Panc1 (cell line): ENCODE results near the gene SPTBN1.

Experiments used
- CTCF ChIP-seq: fragments of 450-650 bp; IDR thresholded peaks from 2 replicates; pipeline ENCODE4 v1.5.1; 2017; ENCODE audit warnings: mild to moderate bottlenecking
- POLR2AphosphoS5 ChIP-seq: IDR thresholded peaks from 2 replicates; pipeline ENCODE4 v1.6.1; 2012; ENCODE audit warnings: mild to moderate bottlenecking, low read depth, low read length, moderate library complexity
- REST ChIP-seq, 2 experiments: IDR thresholded peaks; 2 replicates each; pipeline ENCODE4 v1.6.1; 2011 to 2012; ENCODE audit warnings: low read depth in 2 of 2, control low read depth in 1 of 2, low read length in 1 of 2, mild to moderate bottlenecking in 1 of 2, moderate library complexity in 1 of 2; ENCODE audit not compliant: insufficient read depth in 1 of 2
- TCF7L2 ChIP-seq: IDR thresholded peaks from 2 replicates; pipeline ENCODE4 v1.6.1; 2011; ENCODE audit warnings: mild to moderate bottlenecking, low read depth, low read length, inconsistent platforms

- TF ChIP-seq REST (IDR thresholded peaks at IDR 0.05; ENCODE audit: insufficient read depth in 1 of 2, low read depth in 2 of 2, low read length in 1 of 2) (no peak), CTCF (no peak), POLR2AphosphoS5 (no peak), TCF7L2 (no peak)
Observed at GRCh38 chr2:54416938-54417337, 39.2 kb upstream of the SPTBN1 start.
